SH-SY5Y (cell line): ENCODE results near the gene ZHX3.

Experiments used
- GATA2 ChIP-seq: IDR thresholded peaks from 2 replicates; pipeline ENCODE4 v1.6.1; 2011; ENCODE audit warnings: mild to moderate bottlenecking, low read depth, low read length
- GATA3 ChIP-seq: IDR thresholded peaks from 2 replicates; pipeline ENCODE4 v1.6.1; 2011; ENCODE audit warnings: low read depth, mild to moderate bottlenecking, low read length, moderate library complexity

Gene ZHX3

GRCh38 chr20:41170386-41171105 is 147.0 kb downstream of the ZHX3 start:
- no peak for TF ChIP-seq GATA2
- no peak for TF ChIP-seq GATA3

DNA sequence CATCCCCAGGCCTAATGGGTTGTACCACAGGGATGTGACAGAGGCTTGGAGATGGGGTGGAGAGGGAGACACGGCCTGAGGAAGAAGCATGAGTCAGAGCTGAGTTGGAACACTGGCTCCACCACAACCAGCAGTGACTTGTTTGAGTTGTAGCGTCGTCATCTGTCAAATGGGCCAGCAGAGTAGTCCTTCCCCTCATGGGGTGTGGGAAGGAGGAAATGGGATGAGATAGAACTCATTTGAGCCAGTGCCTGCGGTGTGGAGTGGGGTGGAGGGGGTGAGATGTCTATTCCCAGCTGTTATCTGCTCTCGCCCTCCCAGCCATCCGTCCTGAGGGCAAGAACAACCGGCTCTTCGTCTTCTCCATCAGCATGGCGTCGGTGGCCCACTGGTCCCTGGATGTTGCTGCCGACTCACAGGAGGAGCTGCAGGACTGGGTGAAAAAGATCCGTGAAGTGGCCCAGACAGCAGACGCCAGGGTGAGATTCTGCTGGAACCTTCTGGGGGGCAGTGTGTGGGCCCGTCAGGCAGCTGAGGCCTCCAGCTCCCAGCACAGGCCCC is 147.7 kb downstream of the ZHX3 start:
- TF ChIP-seq GATA2 (no peak), GATA3 (no peak)

- TF ChIP-seq GATA2 (no peak), GATA3 (no peak)
Measured at GRCh38 chr20:41169162-41169690, 148.3 kb downstream of the ZHX3 start.

- TF ChIP-seq GATA2 (no peak), GATA3 (no peak)
Measured at GRCh38 chr20:41168281-41169161, 149.0 kb downstream of the ZHX3 start.

GRCh38 chr20:41167481-41168253 is 149.9 kb downstream of the ZHX3 start:
- no peak for TF ChIP-seq GATA3
- no peak for TF ChIP-seq GATA2

- TF ChIP-seq GATA2 (no peak), GATA3 (no peak)
Measured at GRCh38 chr20:41167118-41167470, 150.4 kb downstream of the ZHX3 start.

DNA sequence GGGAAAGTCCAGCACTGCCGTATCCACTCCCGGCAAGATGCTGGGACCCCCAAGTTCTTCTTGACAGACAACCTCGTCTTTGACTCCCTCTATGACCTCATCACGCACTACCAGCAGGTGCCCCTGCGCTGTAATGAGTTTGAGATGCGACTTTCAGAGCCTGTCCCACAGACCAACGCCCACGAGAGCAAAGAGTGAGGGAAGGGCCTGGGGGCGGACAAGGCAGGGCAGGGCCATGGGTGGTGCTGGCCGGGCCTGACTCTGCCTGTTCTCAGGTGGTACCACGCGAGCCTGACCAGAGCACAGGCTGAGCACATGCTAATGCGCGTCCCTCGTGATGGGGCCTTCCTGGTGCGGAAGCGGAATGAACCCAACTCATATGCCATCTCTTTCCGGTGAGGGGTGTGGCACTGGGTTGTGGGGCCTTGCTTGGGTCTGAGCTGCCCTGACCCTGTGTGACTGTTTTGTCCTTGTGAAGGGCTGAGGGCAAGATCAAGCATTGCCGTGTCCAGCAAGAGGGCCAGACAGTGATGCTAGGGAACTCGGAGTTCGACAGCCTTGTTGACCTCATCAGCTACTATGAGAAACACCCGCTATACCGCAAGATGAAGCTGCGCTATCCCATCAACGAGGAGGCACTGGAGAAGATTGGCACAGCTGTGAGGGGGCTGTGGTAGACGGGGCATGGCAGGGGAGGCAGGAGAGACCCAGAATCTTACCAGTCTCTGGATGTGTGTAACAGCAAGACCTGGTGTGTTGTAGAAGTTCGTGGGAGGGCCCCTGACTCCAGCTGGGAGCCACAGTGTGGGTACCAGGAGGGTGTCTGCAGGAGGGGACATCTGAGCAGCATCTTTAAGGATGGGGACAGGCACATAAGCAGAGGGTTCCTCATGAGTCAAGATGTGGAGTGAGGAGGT is 151.1 kb downstream of the ZHX3 start:
- no peak for TF ChIP-seq GATA3
- TF ChIP-seq GATA2, result no peak

DNA sequence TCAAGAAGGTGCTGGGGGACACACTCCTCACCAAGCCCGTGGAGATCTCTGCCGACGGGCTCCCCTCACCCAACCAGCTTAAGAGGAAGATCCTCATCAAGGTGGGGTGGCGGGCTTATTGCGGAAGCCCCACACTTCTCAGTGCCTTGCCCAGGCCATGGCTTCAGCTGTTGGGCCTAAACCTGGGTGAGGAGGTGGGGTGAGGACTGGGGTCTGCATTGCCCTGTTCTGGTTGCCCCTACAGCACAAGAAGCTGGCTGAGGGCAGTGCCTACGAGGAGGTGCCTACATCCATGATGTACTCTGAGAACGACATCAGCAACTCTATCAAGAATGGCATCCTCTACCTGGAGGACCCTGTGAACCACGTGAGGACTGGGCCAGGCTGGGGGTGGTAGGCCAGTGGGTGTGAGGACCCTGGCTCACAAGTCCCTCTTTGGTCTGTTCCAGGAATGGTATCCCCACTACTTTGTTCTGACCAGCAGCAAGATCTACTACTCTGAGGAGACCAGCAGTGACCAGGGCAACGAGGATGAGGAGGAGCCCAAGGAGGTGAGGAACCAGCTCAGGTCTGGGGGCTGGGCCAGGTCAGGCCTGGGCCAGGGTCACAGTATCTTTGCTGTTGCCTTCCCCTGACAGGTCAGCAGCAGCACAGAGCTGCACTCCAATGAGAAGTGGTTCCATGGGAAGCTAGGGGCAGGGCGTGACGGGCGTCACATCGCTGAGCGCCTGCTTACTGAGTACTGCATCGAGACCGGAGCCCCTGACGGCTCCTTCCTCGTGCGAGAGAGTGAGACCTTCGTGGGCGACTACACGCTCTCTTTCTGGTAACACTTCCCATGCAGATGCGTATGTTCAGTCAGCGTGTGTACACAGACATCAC is 152.3 kb downstream of the ZHX3 start:
- TF ChIP-seq GATA3 (no peak), GATA2 (no peak)

GRCh38 chr20:41163821-41164220 is 153.7 kb downstream of the ZHX3 start:
- TF ChIP-seq GATA2, result no peak
- no peak for TF ChIP-seq GATA3

- no peak for TF ChIP-seq GATA3
- no peak for TF ChIP-seq GATA2
Measured at GRCh38 chr20:41162396-41162795, 155.1 kb downstream of the ZHX3 start.

DNA sequence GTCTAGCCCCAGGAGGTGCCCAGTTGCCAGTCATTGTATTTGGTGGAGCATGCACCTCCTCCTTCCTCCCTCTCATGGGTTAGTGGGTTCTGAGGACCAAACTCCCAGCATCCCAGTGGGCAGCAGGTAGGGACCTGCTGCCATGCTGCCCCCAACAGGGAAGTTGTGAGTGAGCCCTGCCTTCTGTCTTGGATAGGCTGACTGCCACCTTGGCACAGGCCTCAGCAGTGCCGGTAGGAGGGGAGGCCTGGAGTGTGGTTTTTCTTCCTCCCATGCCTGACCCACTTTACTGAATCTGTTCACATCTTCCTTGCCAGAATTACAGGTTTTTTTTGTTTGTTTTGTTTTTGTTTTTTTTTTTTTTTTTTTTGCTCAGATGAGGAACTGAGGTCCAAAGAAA is 155.6 kb downstream of the ZHX3 start:
- no peak for TF ChIP-seq GATA3
- TF ChIP-seq GATA2, result no peak

DNA sequence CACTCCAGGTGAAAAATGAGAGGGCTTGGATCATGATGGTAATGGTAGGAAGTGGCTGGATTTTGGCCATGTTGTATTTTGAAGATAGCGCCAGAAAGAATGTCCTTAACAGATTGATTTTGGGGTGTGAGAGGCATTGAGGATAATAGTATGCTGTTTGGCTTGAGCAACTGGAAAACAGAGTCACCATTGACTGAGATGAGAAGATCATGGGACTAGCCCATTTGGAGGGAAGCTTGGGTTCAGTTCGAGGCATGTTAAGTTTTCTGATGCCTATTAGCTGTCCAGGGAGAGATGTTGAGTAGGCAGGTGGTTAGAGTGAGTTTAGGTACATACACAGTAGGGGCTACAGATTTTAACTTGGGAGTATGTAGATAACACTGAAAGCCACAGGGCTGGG is 156.8 kb downstream of the ZHX3 start:
- TF ChIP-seq GATA3, result no peak
- no peak for TF ChIP-seq GATA2

DNA sequence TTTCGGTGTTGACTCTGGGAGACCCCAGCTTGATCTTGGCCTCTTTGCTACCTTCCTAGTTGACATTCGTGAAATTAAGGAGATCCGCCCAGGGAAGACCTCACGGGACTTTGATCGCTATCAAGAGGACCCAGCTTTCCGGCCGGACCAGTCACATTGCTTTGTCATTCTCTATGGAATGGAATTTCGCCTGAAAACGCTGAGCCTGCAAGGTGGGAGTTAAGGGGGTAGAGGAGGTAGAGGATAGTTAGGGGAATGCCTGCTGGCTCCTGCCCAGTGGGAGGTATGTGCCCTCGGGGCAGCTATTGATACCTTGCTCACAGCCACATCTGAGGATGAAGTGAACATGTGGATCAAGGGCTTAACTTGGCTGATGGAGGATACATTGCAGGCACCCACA is 158.0 kb downstream of the ZHX3 start:
- TF ChIP-seq GATA2, result no peak
- TF ChIP-seq GATA3, result no peak
